Subcutaneous preadipocyte (primary cell): Measurements from ENCODE around the gene EIF6. TPM values are rescaled to one million over a fixed set of nuclear protein-coding genes. Genes with fewer than 3 reads are reported as not detected.

Source experiments
- total RNA-seq: library from RNA; depleted of rRNA; stranded (reverse); fragments of >200 nt; gene quantifications from 2 replicates; pipeline ENCODE4 v1.2.3, GENCODE V29; 2012

Gene EIF6
- 124 and 156 TPM in 2 replicates for total RNA-seq

GRCh38 chr20:35284267-35284991 is at the start of gene EIF6:
EIF6 (minus strand) TSS chr20:35284772; CDS start chr20:35284487, 285 bp downstream.

GRCh38 chr20:35291654-35292503 is 7.3 kb upstream of the EIF6 start, which contains the start of gene FAM83C:
FAM83C (minus strand) TSS chr20:35292425; CDS start chr20:35292304, 121 bp downstream.

GRCh38 chr20:35277531-35278395 is 6.8 kb downstream of the EIF6 start, which contains the start of gene MMP24OS:
MMP24OS (minus strand) TSS chr20:35278122; CDS start chr20:35277929, 193 bp downstream.

Other genes with a start within 250 kb of the EIF6 start
- 65.0 and 75.5 TPM in 2 replicates for gene TRPC4AP, start 192.0 kb downstream of the EIF6 start, total RNA-seq
- gene EDEM2, start 137.4 kb downstream of the EIF6 start, total RNA-seq: 32.7 and 35.0 TPM in 2 replicates
- 136 and 137 TPM in 2 replicates for gene PROCR, start 112.7 kb downstream of the EIF6 start, total RNA-seq
- under 0.01 TPM in 2 replicates for gene MMP24, start 58.1 kb downstream of the EIF6 start, total RNA-seq
- 11.9 and 14.7 TPM in 2 replicates for gene MMP24OS, start 6.7 kb downstream of the EIF6 start, total RNA-seq
- not detected in 2 replicates for gene FAM83C, start 7.7 kb upstream of the EIF6 start, total RNA-seq
- 22.0 and 24.2 TPM in 2 replicates for gene UQCC1, start 127.2 kb upstream of the EIF6 start, total RNA-seq
- 2.5 and 5.5 TPM in 2 replicates for gene GDF5, start 153.5 kb upstream of the EIF6 start, total RNA-seq
- 14.7 and 18.8 TPM in 2 replicates for gene CEP250, start 170.8 kb upstream of the EIF6 start, total RNA-seq
- gene C20orf173, start 244.9 kb upstream of the EIF6 start, total RNA-seq: not detected in 2 replicates